Adrenal gland (tissue), 12 donors: ENCODE data around the gene CYP2U1. TPM values are rescaled to one million over a fixed set of nuclear protein-coding genes. Genes with fewer than 3 reads are reported as not detected.

Experiments
- DNase-seq, 7 donors: peaks; one replicate each; pipeline ENCODE4 v3.0.0-alpha.2; 2019 to 2020
- H3K27ac ChIP-seq, 5 donors: fragments of 200-600 bp; sonication (generic) in 4 of 5; 1 replicate in 3 of 5; 2 replicates in 2 of 5; pipeline versions ENCODE4 v1.5.1 to v1.8.0; 2016 to 2020; ENCODE audit warnings: mild to moderate bottlenecking in 1 of 5
- H3K27me3 ChIP-seq: fragments of 200-600 bp; 2 replicates; pipeline ENCODE4 v1.8.0; 2021
- H3K36me3 ChIP-seq, 2 donors: fragments of 200-600 bp; replicated peaks in 1 of 2; 1 replicate in 1 of 2; 2 replicates in 1 of 2; pipeline versions ENCODE4 v1.5.1 to v1.8.0; 2018 to 2022
- H3K4me1 ChIP-seq, 2 donors: fragments of 200-600 bp; replicated peaks in 1 of 2; 1 replicate in 1 of 2; 2 replicates in 1 of 2; pipeline versions ENCODE4 v1.5.1 to v1.8.0; 2018 to 2021
- H3K4me3 ChIP-seq, 4 donors: fragments of 200-600 bp; sonication (generic) in 3 of 4; one replicate each; pipeline ENCODE4 v1.5.1; 2016 to 2018
- H3K9me3 ChIP-seq, 3 donors: fragments of 200-600 bp; sonication (generic) in 1 of 3; replicated peaks in 1 of 3; 1 replicate in 2 of 3; 2 replicates in 1 of 3; pipeline versions ENCODE4 v1.5.1 to v1.8.0; 2016 to 2021
- POLR2A ChIP-seq, 2 donors: fragments of 450-650 bp; IDR thresholded peaks; one replicate each; pipeline ENCODE4 v1.6.1; 2017; ENCODE audit warnings: antibody characterized with exemption in 2 of 2, mild to moderate bottlenecking in 2 of 2, moderate library complexity in 1 of 2
- WGBS, 4 donors: extraction: QIAGEN DNeasy Blood & Tissue Kit in 2 of 4; methylation state at CpG; one replicate each; pipeline versions ENCODE4 v1.1.5 to v1.1.7; 2013 to 2017; 5-methylcytosine and 5-hydroxymethylcytosine counted together
- intact Hi-C, 2 donors: fragments of 100-400 bp; cut with DNase I; formaldehyde crosslinking; loops; one replicate each; pipeline versions ENCODE4 v1.14.1 to v1.15.0; 2022 to 2023
- polyA plus RNA-seq, 3 donors: library from polyadenylated mRNA; stranded (reverse); fragments of 200-250 nt in 2 of 3; fragments of 350-450 nt in 1 of 3; fragmentation: Illumina TruSeq in 1 of 3; extraction: RNeasy Lipid Tissue Mini Kit (QIAGEN cat#74804) in 1 of 3; gene quantifications; one replicate each; pipeline ENCODE4 v1.2.3, GENCODE V29; 2013 to 2014
- total RNA-seq, 9 donors: library from RNA; depleted of rRNA in 4 of 9; stranded (reverse); fragments of >200 nt in 4 of 9; fragments of 120-200 nt in 1 of 9; fragmentation: NEBNext Ultra II Directional in 1 of 9; extraction: Animal tissue kit (Norgen Biotek cat#: 25700) in 1 of 9; gene quantifications; one replicate each; pipeline versions ENCODE4 v1.1.0 to v1.2.4, GENCODE V29; 2013 to 2023
- TF ChIP-seq, protein P1 (sequence below), 6 experiments: fragments of 450-650 bp in 4 of 6; fragments of 200-600 bp in 2 of 6; sonication (generic) in 1 of 6; IDR thresholded peaks; 1 replicate in 5 of 6; 2 replicates in 1 of 6; pipeline versions ENCODE4 v1.5.1 to v1.8.0; 2016 to 2021; ENCODE audit warnings: antibody characterized with exemption in 6 of 6, mild to moderate bottlenecking in 2 of 6, moderate library complexity in 1 of 6
- donor health status: healthy with polysubstance abuse.
- donor health status: Bipolar disorder and iron deficiency.
- donor health status: DM: yes; HTN: yes; CAD: no.
- donor health status: DM: no; HTN: no; CAD: no.
- donor health status: DM: no; HTN: no; CAD: no.
- donor health status: DM: yes; HTN: yes; CAD: no.

CYP2U1 gene
- total and polyA plus RNA-seq, 12 donors, result 2.3 to 21.3 (median 8.3) TPM

DNA sequence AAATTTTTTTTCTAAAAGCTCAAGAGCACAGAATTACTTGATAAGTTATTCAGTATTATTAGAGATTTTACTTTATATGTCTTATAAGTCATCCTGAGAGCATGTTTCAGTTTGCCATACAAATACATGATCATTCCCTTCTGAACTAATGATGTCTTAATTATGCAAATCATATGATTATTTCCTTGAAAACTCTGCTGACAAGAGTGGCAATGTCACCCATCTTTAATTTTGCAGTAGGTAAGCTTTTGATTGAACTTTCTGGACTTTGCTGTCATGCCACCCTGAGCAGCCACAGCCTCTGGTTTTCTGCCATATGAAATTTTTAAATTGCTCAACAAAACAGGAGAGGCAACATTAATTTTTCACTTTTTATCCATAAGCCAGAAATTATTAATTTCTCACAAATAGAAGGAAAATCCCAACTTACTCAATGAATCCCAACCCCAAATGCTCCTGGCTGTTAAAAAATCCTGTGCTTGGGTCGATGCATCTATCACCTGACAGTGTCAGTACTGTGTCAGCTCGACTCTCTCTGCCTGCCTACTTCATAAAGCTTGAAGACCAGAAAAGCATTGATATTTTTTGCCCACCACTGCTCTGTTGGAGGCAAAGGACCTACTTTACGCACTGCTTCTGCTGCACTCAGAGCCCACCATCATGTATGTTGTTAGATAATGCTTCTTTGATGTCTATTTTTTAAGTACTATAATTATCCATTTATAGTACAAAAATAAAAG, 46.8 kb downstream of the CYP2U1 start:
- Histone ChIP-seq H3K27me3 (no peaks in the 10 kb centered on the region), H3K27ac (no peak overlapping the region), H3K9me3 (no peaks in the 10 kb centered on the region), H3K4me1 (no peaks in the 10 kb centered on the region), H3K36me3 (no peaks in the 10 kb centered on the region), H3K4me3 (no peak overlapping the region)
- no peak for TF ChIP-seq POLR2A (IDR thresholded peaks at IDR 0.05)
- TF ChIP-seq, protein P1, sequence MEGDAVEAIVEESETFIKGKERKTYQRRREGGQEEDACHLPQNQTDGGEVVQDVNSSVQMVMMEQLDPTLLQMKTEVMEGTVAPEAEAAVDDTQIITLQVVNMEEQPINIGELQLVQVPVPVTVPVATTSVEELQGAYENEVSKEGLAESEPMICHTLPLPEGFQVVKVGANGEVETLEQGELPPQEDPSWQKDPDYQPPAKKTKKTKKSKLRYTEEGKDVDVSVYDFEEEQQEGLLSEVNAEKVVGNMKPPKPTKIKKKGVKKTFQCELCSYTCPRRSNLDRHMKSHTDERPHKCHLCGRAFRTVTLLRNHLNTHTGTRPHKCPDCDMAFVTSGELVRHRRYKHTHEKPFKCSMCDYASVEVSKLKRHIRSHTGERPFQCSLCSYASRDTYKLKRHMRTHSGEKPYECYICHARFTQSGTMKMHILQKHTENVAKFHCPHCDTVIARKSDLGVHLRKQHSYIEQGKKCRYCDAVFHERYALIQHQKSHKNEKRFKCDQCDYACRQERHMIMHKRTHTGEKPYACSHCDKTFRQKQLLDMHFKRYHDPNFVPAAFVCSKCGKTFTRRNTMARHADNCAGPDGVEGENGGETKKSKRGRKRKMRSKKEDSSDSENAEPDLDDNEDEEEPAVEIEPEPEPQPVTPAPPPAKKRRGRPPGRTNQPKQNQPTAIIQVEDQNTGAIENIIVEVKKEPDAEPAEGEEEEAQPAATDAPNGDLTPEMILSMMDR (IDR thresholded peaks at IDR 0.05), result no peak
- 80 to 87% (median 84%) methylated on average over 3 of the region's 3 CpGs for WGBS, 4 donors
- intact Hi-C loops, result no loop called here
- DNase-seq, result no peak

DNA sequence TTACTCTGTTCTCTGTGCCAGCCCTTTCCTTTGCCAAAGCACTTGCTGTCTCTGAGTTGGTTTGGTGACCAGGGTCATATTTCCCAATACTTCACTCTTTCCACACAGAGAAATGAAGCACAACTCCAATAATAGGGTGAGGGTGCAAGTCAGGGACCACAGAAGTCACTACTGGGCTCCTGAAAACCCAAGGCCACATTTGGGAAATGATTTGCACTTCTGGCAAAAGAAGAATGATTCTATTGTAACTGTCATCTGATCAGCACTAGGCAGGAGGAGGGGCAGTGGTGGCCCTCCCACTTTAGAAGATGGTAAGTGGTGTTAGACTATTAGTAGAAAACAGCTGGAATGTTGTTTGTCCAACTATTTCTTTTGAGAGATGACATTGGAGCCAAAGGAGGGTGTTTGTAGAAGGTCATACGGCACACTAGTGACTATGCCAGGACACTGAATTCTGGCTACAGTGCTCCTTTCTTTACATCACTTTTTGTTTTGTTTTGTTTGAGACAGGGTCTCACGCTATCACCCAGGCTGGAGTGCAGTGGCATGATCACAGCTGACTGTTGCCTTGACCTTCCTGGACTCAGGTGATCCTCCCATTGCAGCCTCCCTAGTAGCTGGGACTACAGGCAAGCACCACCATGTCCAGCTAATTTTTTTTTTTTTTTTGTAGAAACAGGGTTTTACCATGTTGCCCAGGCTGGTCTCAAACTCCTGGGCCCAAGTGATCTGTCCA, 47.5 kb downstream of the CYP2U1 start:
- intact Hi-C loops, result no loop called here
- H3K36me3 ChIP-seq, result no peaks in the 10 kb centered on the region
- DNase-seq, result peak in 2 of 7 donors; percentile 25 to 27
- no peak overlapping the region for H3K27ac ChIP-seq
- no peak overlapping the region for H3K4me3 ChIP-seq
- no peaks in the 10 kb centered on the region for H3K4me1 ChIP-seq
- no peaks in the 10 kb centered on the region for H3K9me3 ChIP-seq
- TF ChIP-seq POLR2A (IDR thresholded peaks at IDR 0.05), result no peak
- TF ChIP-seq, protein P1 (IDR thresholded peaks at IDR 0.05), result no peak
- H3K27me3 ChIP-seq, result no peaks in the 10 kb centered on the region
- 85 to 88% (median 86%) methylated on average over 2 of the region's 2 CpGs for WGBS, 4 donors

DNA sequence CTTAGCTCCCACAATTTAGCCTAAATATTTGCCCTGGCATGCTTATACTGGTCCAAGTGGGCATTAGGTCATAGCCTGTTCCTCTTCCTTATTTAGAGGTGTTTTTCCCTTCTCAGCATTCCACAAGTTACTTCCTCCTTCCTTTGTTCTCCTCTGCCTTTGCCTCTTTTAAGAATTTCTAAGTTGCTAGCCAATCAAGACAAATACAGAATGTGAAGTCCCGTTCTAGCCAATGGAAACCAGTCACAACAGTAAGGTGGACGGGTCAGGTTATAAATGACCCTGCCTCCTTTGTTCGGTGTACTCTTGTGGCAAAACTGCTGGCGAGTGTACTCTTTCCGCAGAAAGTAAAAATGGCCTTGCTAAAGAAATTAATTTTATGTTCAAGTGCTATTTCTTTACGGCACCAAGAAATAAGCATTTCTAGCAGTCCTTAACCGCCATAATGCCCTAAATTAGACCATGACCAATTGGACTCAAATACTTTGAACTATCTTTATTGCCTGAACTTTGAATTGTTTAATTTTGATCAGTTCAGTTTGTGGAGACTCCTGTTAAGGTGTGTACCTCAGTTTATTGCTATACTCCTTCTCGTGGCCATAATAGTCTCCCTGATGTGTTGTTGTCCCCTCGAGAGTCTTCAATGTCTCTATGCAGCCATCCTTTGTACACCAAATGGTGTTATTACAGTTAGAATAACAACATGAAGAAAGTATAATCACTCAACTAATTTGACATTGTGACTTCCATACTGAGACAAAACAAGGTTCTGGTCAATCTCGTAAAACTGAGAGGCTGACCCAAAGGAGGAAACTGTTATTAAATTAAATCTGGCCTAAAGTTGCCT, 56.8 kb downstream of the CYP2U1 start:
- Histone ChIP-seq H3K4me3 (peak overlapping the region in 1 of 4 donors; percentile 78), H3K27me3 (no peaks in the 10 kb centered on the region), H3K36me3 (no peaks in the 10 kb centered on the region), H3K4me1 (peaks cover 23 to 34% of the 10 kb centered on the region in 2 donors), H3K27ac (peak overlapping the region in 1 of 5 donors; percentile 26), H3K9me3 (no peaks in the 10 kb centered on the region)
- TF ChIP-seq, protein P1 (IDR thresholded peaks at IDR 0.05), result no peak
- no peak for TF ChIP-seq POLR2A (IDR thresholded peaks at IDR 0.05)
- intact Hi-C loops, result no loop called here
- no peak for DNase-seq
- WGBS, 4 donors, result 88 to 92% (median 91%) methylated on average over 10 of the region's 10 CpGs

DNA sequence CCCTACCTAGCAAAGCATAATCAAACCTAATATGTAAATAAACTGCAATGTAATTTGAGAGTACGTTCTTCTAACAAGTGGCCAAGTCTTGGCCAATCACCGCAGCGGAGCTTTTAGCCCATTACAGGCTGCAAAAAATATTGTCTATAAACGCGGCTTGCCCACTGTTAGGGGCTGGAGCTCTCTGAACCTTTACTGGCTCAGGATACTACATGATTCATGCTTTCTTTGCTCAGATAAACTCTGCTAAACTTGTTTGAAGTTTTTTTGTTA, 57.4 kb downstream of the CYP2U1 start:
- Histone ChIP-seq H3K4me1 (peaks cover 23 to 38% of the 10 kb centered on the region in 2 donors), H3K9me3 (no peaks in the 10 kb centered on the region), H3K27ac (peak overlapping the region in 1 of 5 donors; percentile 93), H3K27me3 (no peaks in the 10 kb centered on the region), H3K36me3 (no peaks in the 10 kb centered on the region), H3K4me3 (peak overlapping the region in 1 of 4 donors; percentile 78)
- 43 to 71% (median 47%) methylated on average over 5 of the region's 5 CpGs for WGBS, 4 donors
- TF ChIP-seq, protein P1 (IDR thresholded peaks at IDR 0.05), result no peak
- no peak for TF ChIP-seq POLR2A (IDR thresholded peaks at IDR 0.05)
- intact Hi-C loops, result no loop called here
- peak in 1 of 7 donors; percentile 5 for DNase-seq
